ENCODE data around the gene SNAP47. TPM values are rescaled to one million over a fixed set of nuclear protein-coding genes. Genes with fewer than 3 reads are reported as not detected.

The SNAP47 gene
- total and polyA plus RNA-seq, 9 of the 15 experiments (the other 6 are each of a cell fraction or from before 2014, with no cell fraction given) = 2.5 to 41.3 (median 32.6) TPM

GRCh38 chr1:227738820-227739219 is 3.6 kb downstream of the SNAP47 start (continued):
- no peak for TF ChIP-seq HBP1 (CRISPR knock-in tag; IDR thresholded peaks at IDR 0.05)
- TF ChIP-seq THRAP3 (IDR thresholded peaks at IDR 0.05; ENCODE audit: borderline replicate concordance) = no peak
- no peak for TF ChIP-seq NR2C2 (CRISPR knock-in tag; IDR thresholded peaks at IDR 0.05)
- no peak for TF ChIP-seq NR2C2 (tag; IDR thresholded peaks at IDR 0.05)

- no peak for FAIRE-seq
- POLR2A ChIA-PET = interaction anchor here (0.7 kb wide), 1 partner anchor 10 kb away, joined by 4 read pairs; no protein-coding TSS in a partner anchor
Observed at GRCh38 chr1:227739636-227740035, 4.4 kb downstream of the SNAP47 start.

More at GRCh38 chr1:227739636-227740035, 4.4 kb downstream of the SNAP47 start:
- TF ChIP-seq RBFOX2 (IDR thresholded peaks at IDR 0.05; ENCODE audit: low read depth, low read length) = 0 out of 2 replicates have a peak, but pooled peaks have one; percentile 12
- no peak for TF ChIP-seq ZNF699 (CRISPR knock-in tag; IDR thresholded peaks at IDR 0.05; ENCODE audit: insufficient replicate concordance)
- TF ChIP-seq ZNF3 (CRISPR knock-in tag; IDR thresholded peaks at IDR 0.05) = no peak
- no peak for TF ChIP-seq TAF15 (IDR thresholded peaks at IDR 0.05; ENCODE audit: low read depth, low read length)
- no peak for TF ChIP-seq ZNF785 (CRISPR knock-in tag; IDR thresholded peaks at IDR 0.05)
- TF ChIP-seq DEAF1 (CRISPR knock-in tag; IDR thresholded peaks at IDR 0.05) = no peak
- TF ChIP-seq CC2D1A (IDR thresholded peaks at IDR 0.05) = no peak
- H2AFZ ChIP-seq (ENCODE audit: low read depth, low read length) = no peak overlapping the region
- H3K9ac ChIP-seq (ENCODE audit: insufficient read depth in 1 of 2, low read depth in 2 of 2, low read length in 2 of 2) = peak overlapping the region in 1 of 2 experiments; percentile 31; a peak in 1 of 4 replicates
- no peak for DNase-seq (ENCODE audit: extremely low read depth in 1 of 4, low spot score in 3 of 4)
- H3K27ac ChIP-seq (ENCODE audit: extremely low read depth, low read depth, low read length) = no peak overlapping the region
- H4K20me1 ChIP-seq (replicated peaks; ENCODE audit: control insufficient read depth, insufficient read depth, low read length) = peaks cover 17% of the 10 kb centered on the region
- WGBS (ENCODE audit: insufficient coverage, low coverage, missing lambda C conversion rate) = 78% methylated on average over 7 of the region's 7 CpGs
- peaks cover 81% of the 10 kb centered on the region for H3K79me2 ChIP-seq (ENCODE audit: control insufficient read depth, insufficient read depth, low read length)
- intact Hi-C loops (cut with micrococcal nuclease) (no loop called here), in situ Hi-C loops (cut with MboI) (no loop called here)
- no peaks in the 10 kb centered on the region for H3K36me3 ChIP-seq (ENCODE audit: control insufficient read depth, insufficient read depth, low read length)
- no peak overlapping the region for H3K4me3 ChIP-seq
- CTCF ChIA-PET (ENCODE audit: low intra/inter-chr PET ratio) = no interaction called here
- no peak for ATAC-seq
- H3K27me3 ChIP-seq (ENCODE audit: control insufficient read depth in 2 of 2, insufficient read depth in 2 of 2, low read length in 2 of 2) = no peaks in the 10 kb centered on the region
- peaks cover 4 to 30% of the 10 kb centered on the region in 2 experiments; a peak in 3 of 5 replicates for H3K4me1 ChIP-seq (replicated peaks in 1 of 2; ENCODE audit: control insufficient read depth in 2 of 2, insufficient read depth in 2 of 2, low read length in 2 of 2)
- H3K9me3 ChIP-seq (replicated peaks; ENCODE audit: control insufficient read depth, insufficient read depth, low read depth, low read length) = no peaks in the 10 kb centered on the region
- no TSS peak for BruUV-seq (replicated peaks)
- no peak overlapping the region for H3K4me2 ChIP-seq (ENCODE audit: insufficient read depth, low read length)
- H3K9me1 ChIP-seq (ENCODE audit: control insufficient read depth, insufficient read depth, low read length) = peaks cover 3% of the 10 kb centered on the region
